H1 (cell line): ENCODE results near the gene CDC42EP5. TPM values are rescaled to one million over a fixed set of nuclear protein-coding genes. Genes with fewer than 3 reads are reported as not detected.

Source experiments
- CTCF ChIA-PET: fragments of 300-600 bp; sonication (Branson Sonifier 250); formaldehyde crosslinking; loops from one replicate; lab custom pipeline; 2021; ENCODE audit not compliant: partially characterized antibody; lab: Charles Lee
- POLR2A ChIA-PET: fragments of 300-600 bp; sonication (Branson Sonifier 250); formaldehyde crosslinking; loops from one replicate; lab custom pipeline; 2021; ENCODE audit warnings: inconsistent platforms; ENCODE audit not compliant: partially characterized antibody; lab: Charles Lee
- DNase-seq, 2 experiments: peaks; one replicate each; pipeline versions ENCODE4 v3.0.0 to v3.0.0-alpha.2; 2010 to 2022; ENCODE audit warnings: low spot score in 2 of 2, low read depth in 1 of 2, mixed read lengths in 1 of 2
- FAIRE-seq: peaks from 2 replicates; lab custom pipeline; 2011; peaks lifted over from hg19 to GRCh38; lab: Jason Lieb, UNC
- H2AFZ ChIP-seq: 2 replicates; pipeline ENCODE4 v1.8.1; 2012; ENCODE audit warnings: low read length, inconsistent platforms
- H2AK5ac ChIP-seq: 2 replicates; pipeline ENCODE4 v1.6.1; 2013; ENCODE audit warnings: low read depth, low read length
- H2BK120ac ChIP-seq: replicated peaks from 2 replicates; pipeline ENCODE3; 2013; ENCODE audit warnings: low read depth, low read length, inconsistent platforms
- H2BK12ac ChIP-seq: 2 replicates; pipeline ENCODE4 v1.6.1; 2013; ENCODE audit warnings: low read depth, low read length
- H2BK15ac ChIP-seq: 2 replicates; pipeline ENCODE4 v1.6.1; 2013; ENCODE audit warnings: low read length
- H2BK20ac ChIP-seq: 2 replicates; pipeline ENCODE4 v1.6.1; 2013; ENCODE audit warnings: low read length
- H2BK5ac ChIP-seq: 2 replicates; pipeline ENCODE4 v1.6.1; 2013; ENCODE audit warnings: low read depth, low read length
- H3K14ac ChIP-seq: 2 replicates; pipeline ENCODE4 v1.6.1; 2013; ENCODE audit warnings: inconsistent platforms; ENCODE audit not compliant: insufficient read length
- H3K18ac ChIP-seq: 2 replicates; pipeline ENCODE4 v1.6.1; 2013; ENCODE audit warnings: low read length; ENCODE audit errors: extremely low read depth
- H3K23ac ChIP-seq: 2 replicates; pipeline ENCODE4 v1.6.1; 2013; ENCODE audit warnings: inconsistent platforms; ENCODE audit not compliant: insufficient read length
- H3K23me2 ChIP-seq: 2 replicates; pipeline ENCODE4 v1.6.1; 2013; ENCODE audit warnings: low read depth, low read length
- H3K27ac ChIP-seq: 2 replicates; pipeline ENCODE4 v1.6.1; 2011; ENCODE audit warnings: low read depth, low read length, inconsistent platforms
- H3K27me3 ChIP-seq, 4 experiments: replicated peaks in 1 of 4; 1 replicate in 1 of 4; 2 replicates in 3 of 4; pipeline versions ENCODE4 v1.6.1 to v1.8.1; 2011 to 2013; ENCODE audit warnings: low read length in 3 of 4, mild to moderate bottlenecking in 3 of 4, inconsistent platforms in 2 of 4, mixed read lengths in 2 of 4, moderate library complexity in 1 of 4; ENCODE audit not compliant: control insufficient read depth in 3 of 4, insufficient read depth in 3 of 4; ENCODE audit errors: extremely low read depth in 1 of 4
- H3K36me3 ChIP-seq, 4 experiments: 2 replicates each; pipeline versions ENCODE4 v1.6.1 to v1.8.1; 2011 to 2013; ENCODE audit warnings: mild to moderate bottlenecking in 4 of 4, low read length in 3 of 4, moderate library complexity in 2 of 4, control low read depth in 1 of 4, inconsistent platforms in 1 of 4; ENCODE audit not compliant: insufficient read depth in 4 of 4, control insufficient read depth in 2 of 4
- H3K4ac ChIP-seq: replicated peaks from 2 replicates; pipeline ENCODE3; 2013; ENCODE audit warnings: low read length, low read depth, mixed read lengths, inconsistent platforms; ENCODE audit not compliant: insufficient read length
- H3K4me1 ChIP-seq, 4 experiments: replicated peaks in 1 of 4; 1 replicate in 1 of 4; 2 replicates in 3 of 4; pipeline versions ENCODE4 v1.6.1 to v1.8.1; 2011 to 2013; ENCODE audit warnings: low read length in 3 of 4, inconsistent platforms in 2 of 4, mixed read lengths in 1 of 4; ENCODE audit not compliant: insufficient read depth in 4 of 4, control insufficient read depth in 3 of 4
- H3K4me2 ChIP-seq, 2 experiments: 2 replicates each; pipeline versions ENCODE4 v1.6.1 to v1.8.1; 2011 to 2013; ENCODE audit warnings: low read depth in 2 of 2, low read length in 2 of 2, control low read depth in 1 of 2, inconsistent platforms in 1 of 2, mild to moderate bottlenecking in 1 of 2; ENCODE audit not compliant: insufficient read depth in 1 of 2
- H3K4me3 ChIP-seq, 4 experiments: fragments of 200-600, 300-600 bp in 1 of 4; sonication (generic), shearing (Covaris generic), sonication (Bioruptor Twin) in 1 of 4; 2 replicates each; pipeline versions ENCODE4 v1.5.1 to v1.8.1; 2011 to 2016; ENCODE audit warnings: low read length in 4 of 4, low read depth in 3 of 4, control low read depth in 2 of 4, inconsistent platforms in 2 of 4, mild to moderate bottlenecking in 2 of 4, mixed read lengths in 1 of 4, moderate library complexity in 1 of 4; ENCODE audit not compliant: insufficient read depth in 2 of 4; ENCODE audit errors: extremely low read depth in 1 of 4
- H3K56ac ChIP-seq: replicated peaks from 2 replicates; pipeline ENCODE3; 2013; ENCODE audit warnings: low read depth, mild to moderate bottlenecking, mixed read lengths, low read length, inconsistent platforms; ENCODE audit not compliant: insufficient read length
- H3K79me1 ChIP-seq: 2 replicates; pipeline ENCODE4 v1.6.1; 2013; ENCODE audit warnings: low read depth, low read length, control low read depth
- H3K79me2 ChIP-seq, 2 experiments: 2 replicates each; pipeline versions ENCODE4 v1.6.1 to v1.8.1; 2012 to 2013; ENCODE audit warnings: low read length in 2 of 2, mild to moderate bottlenecking in 2 of 2, inconsistent platforms in 1 of 2; ENCODE audit not compliant: insufficient read depth in 2 of 2, control insufficient read depth in 1 of 2
- H3K9ac ChIP-seq, 4 experiments: replicated peaks in 1 of 4; 1 replicate in 1 of 4; 2 replicates in 3 of 4; pipeline versions ENCODE4 v1.6.1 to v1.8.1; 2011 to 2013; ENCODE audit warnings: low read depth in 3 of 4, low read length in 3 of 4, control low read depth in 2 of 4, mild to moderate bottlenecking in 2 of 4, moderate library complexity in 2 of 4, inconsistent platforms in 1 of 4; ENCODE audit errors: extremely low read depth in 1 of 4
- H3K9me3 ChIP-seq, 2 experiments: 2 replicates each; pipeline versions ENCODE4 v1.6.1 to v1.8.1; 2012 to 2013; ENCODE audit warnings: mild to moderate bottlenecking in 2 of 2, moderate library complexity in 2 of 2, control low read depth in 1 of 2, inconsistent platforms in 1 of 2, low read depth in 1 of 2, low read length in 1 of 2, mixed read lengths in 1 of 2; ENCODE audit not compliant: insufficient read depth in 2 of 2
- H4K20me1 ChIP-seq, 2 experiments: replicated peaks in 1 of 2; 2 replicates each; pipeline versions ENCODE3 to v1.8.1; 2011 to 2013; ENCODE audit warnings: inconsistent platforms in 2 of 2, low read length in 2 of 2, mild to moderate bottlenecking in 1 of 2; ENCODE audit not compliant: insufficient read depth in 2 of 2, control insufficient read depth in 1 of 2
- H4K5ac ChIP-seq: 2 replicates; pipeline ENCODE4 v1.6.1; 2013; ENCODE audit warnings: low read length, low read depth, mixed read lengths, inconsistent platforms; ENCODE audit not compliant: insufficient read length
- H4K8ac ChIP-seq: 2 replicates; pipeline ENCODE4 v1.8.0; 2013; ENCODE audit warnings: mild to moderate bottlenecking, moderate library complexity, low read length, inconsistent platforms; ENCODE audit not compliant: insufficient read depth; ENCODE audit errors: extremely low read depth
- H4K91ac ChIP-seq: replicated peaks from 2 replicates; pipeline ENCODE3; 2013; ENCODE audit warnings: low read length, mixed read lengths, inconsistent platforms; ENCODE audit not compliant: insufficient read length
- ATF3 ChIP-seq: IDR thresholded peaks from 2 replicates; pipeline ENCODE4 v1.6.1; 2011; ENCODE audit warnings: low read depth, mild to moderate bottlenecking, low read length; ENCODE audit not compliant: insufficient read depth
- CBX5 ChIP-seq: fragments of 300-800, 300-1000 bp; sonication (generic); IDR thresholded peaks from 2 replicates; pipeline ENCODE4 v1.7.1; 2016; ENCODE audit warnings: antibody characterized with exemption, low read length, low read depth
- CTCF ChIP-seq, 3 experiments: IDR thresholded peaks; 1 replicate in 2 of 3; 2 replicates in 1 of 3; pipeline versions ENCODE4 v1.5.1 to v1.6.1; 2011; ENCODE audit warnings: low read length in 3 of 3, mild to moderate bottlenecking in 3 of 3, inconsistent platforms in 2 of 3, low read depth in 1 of 3, moderate library complexity in 1 of 3; ENCODE audit not compliant: insufficient read depth in 1 of 3; ENCODE audit errors: control extremely low read depth in 1 of 3
- EP300 ChIP-seq, 2 experiments: IDR thresholded peaks; 1 replicate in 1 of 2; 2 replicates in 1 of 2; pipeline ENCODE4 v1.6.1; 2011 to 2012; ENCODE audit warnings: low read depth in 2 of 2, low read length in 2 of 2, mild to moderate bottlenecking in 2 of 2, borderline replicate concordance in 1 of 2, inconsistent platforms in 1 of 2, moderate library complexity in 1 of 2
- GTF2F1 ChIP-seq: IDR thresholded peaks from 2 replicates; pipeline ENCODE4 v1.6.1; 2012; ENCODE audit warnings: low read depth, low read length, improper control_type of control experiment, borderline replicate concordance
- JUN ChIP-seq: IDR thresholded peaks from 2 replicates; pipeline ENCODE4 v1.6.1; 2011; ENCODE audit warnings: low read depth, mild to moderate bottlenecking, improper control_type of control experiment, low read length
- KDM4A ChIP-seq: IDR thresholded peaks from one replicate; pipeline ENCODE4 v1.7.1; 2012; ENCODE audit warnings: low read depth, mild to moderate bottlenecking, moderate library complexity, low read length, inconsistent platforms; ENCODE audit not compliant: severe bottlenecking
- RBBP5 ChIP-seq: IDR thresholded peaks from 2 replicates; pipeline ENCODE4 v1.7.1; 2012; ENCODE audit warnings: low read depth, mild to moderate bottlenecking, inconsistent platforms, low read length, moderate library complexity, borderline replicate concordance
- SRF ChIP-seq: IDR thresholded peaks from 2 replicates; pipeline ENCODE4 v1.6.1; 2011; ENCODE audit warnings: mild to moderate bottlenecking, low read depth, low read length, moderate library complexity
- TAF1 ChIP-seq: IDR thresholded peaks from 2 replicates; pipeline ENCODE4 v1.6.1; 2011; ENCODE audit warnings: mild to moderate bottlenecking, low read depth, low read length
- TAF7 ChIP-seq: optimal IDR thresholded peaks from 2 replicates; pipeline ENCODE3; 2011; ENCODE audit warnings: low read depth, mild to moderate bottlenecking, inconsistent platforms, low read length, moderate library complexity, borderline replicate concordance
- WGBS, 2 experiments: shearing (Covaris generic) in 1 of 2; methylation state at CpG; one replicate each; pipeline versions ENCODE4 v1.1.6 to v1.1.7; 2013 to 2015; ENCODE audit warnings: low lambda C conversion rate in 2 of 2, mixed read lengths in 2 of 2, inconsistent platforms in 1 of 2, low coverage in 1 of 2, missing lambda C conversion rate in 1 of 2; ENCODE audit not compliant: insufficient replicate concordance in 2 of 2, insufficient coverage in 1 of 2, insufficient read length in 1 of 2; ENCODE audit errors: extremely low coverage in 1 of 2, missing lambda C conversion rate in 1 of 2; 5-methylcytosine and 5-hydroxymethylcytosine counted together
- polyA plus RNA-seq, 7 experiments: library from polyadenylated mRNA; depleted of rRNA in 3 of 7; stranded (reverse) in 5 of 7; unstranded in 2 of 7; fragments of >200 nt in 5 of 7; fragments of 200-250 nt in 2 of 7; gene quantifications; 1 replicate in 5 of 7; 2 replicates in 1 of 7; 4 replicates in 1 of 7; pipeline versions ENCODE4 v1.2.1 to v1.2.3, GENCODE V29; 2011 to 2013; ENCODE audit warnings: missing spikeins in 2 of 7, mixed read lengths in 2 of 7
- total RNA-seq: library from RNA; stranded (reverse); fragmentation: NEBNext Ultra II Directional; extraction: Animal tissue kit (Norgen Biotek cat#: 25700); gene quantifications from 2 replicates; pipeline ENCODE4 v1.2.1, GENCODE V29; 2021

The CDC42EP5 gene
- total and polyA plus RNA-seq, 2 of the 8 experiments (the other 6 are each of a cell fraction or from before 2014, with no cell fraction given) = 1.8 to 2.1 TPM

GRCh38 chr19:54517483-54517882 is 44.4 kb upstream of the CDC42EP5 start:
- DNase-seq (peak in 1 of 2 experiments; percentile 46), FAIRE-seq (no peak)
- H3K14ac ChIP-seq = no peak overlapping the region
- 45% methylated on average over 4 of the region's 4 CpGs; no CpG with 5 or more reads in 1 of the 2 experiments for WGBS, 2 experiments
- H3K4me1 ChIP-seq = no peaks in the 10 kb centered on the region
- H3K23me2 ChIP-seq = no peaks in the 10 kb centered on the region
- no peaks in the 10 kb centered on the region for H4K20me1 ChIP-seq
- H4K8ac ChIP-seq = no peak overlapping the region
- no peak overlapping the region for H3K18ac ChIP-seq
- no peak overlapping the region for H3K4me2 ChIP-seq
- H2AK5ac ChIP-seq = no peak overlapping the region
- no peak overlapping the region for H3K4ac ChIP-seq
- ChIA-PET POLR2A (no interaction called here), CTCF (no interaction called here)
- no peak overlapping the region for H3K27ac ChIP-seq
- no peaks in the 10 kb centered on the region for H3K27me3 ChIP-seq
- H3K23ac ChIP-seq = no peak overlapping the region
- H3K56ac ChIP-seq = no peak overlapping the region
- H3K36me3 ChIP-seq = no peaks in the 10 kb centered on the region
- no peak overlapping the region for H2BK15ac ChIP-seq
- no peak overlapping the region for H3K4me3 ChIP-seq
- H3K9me3 ChIP-seq = peaks cover 60 to 86% of the 10 kb centered on the region in 2 experiments
- H2BK5ac ChIP-seq = no peak overlapping the region
- H3K9ac ChIP-seq = no peak overlapping the region
- H2BK12ac ChIP-seq = no peak overlapping the region
- no peak overlapping the region for H4K5ac ChIP-seq
- no peaks in the 10 kb centered on the region for H3K79me1 ChIP-seq
- no peak overlapping the region for H4K91ac ChIP-seq
- H2BK120ac ChIP-seq = no peak overlapping the region
- H2AFZ ChIP-seq = no peak overlapping the region
- H3K79me2 ChIP-seq = no peaks in the 10 kb centered on the region
- H2BK20ac ChIP-seq = no peak overlapping the region
- no peak for TF ChIP-seq CBX5
- TF ChIP-seq ATF3 = no peak
- no peak for TF ChIP-seq TAF1
- no peak for TF ChIP-seq EP300 (IDR thresholded peaks at IDR 0.05; ENCODE audit: borderline replicate concordance in 1 of 2, low read depth in 2 of 2, low read length in 2 of 2)
- TF ChIP-seq GTF2F1 = no peak
- no peak for TF ChIP-seq TAF7
- TF ChIP-seq CTCF (IDR thresholded peaks at IDR 0.05; ENCODE audit: control extremely low read depth in 1 of 3, insufficient read depth in 1 of 3, low read depth in 1 of 3, low read length in 3 of 3) = no peak
- TF ChIP-seq RBBP5 = no peak
- TF ChIP-seq JUN = no peak
- no peak for TF ChIP-seq KDM4A
- no peak for TF ChIP-seq SRF
